ENCODE measurements around the gene CEBPG. TPM values are rescaled to one million over a fixed set of nuclear protein-coding genes. Genes with fewer than 3 reads are reported as not detected.

The CEBPG gene
- polyA plus RNA-seq, 2 donors, result 18.3 to 20.6 TPM

- peaks cover 0 to 3% of the 10 kb centered on the region in 2 donors for H3K36me3 ChIP-seq (ENCODE audit: control insufficient read depth in 2 of 2, insufficient read depth in 2 of 2, low read length in 1 of 2)
- WGBS, 2 donors, result 87 to 88% methylated on average over 19 of the region's 19 CpGs
Measured at GRCh38 chr19:33398361-33399060, 25.0 kb downstream of the CEBPG start.

GRCh38 chr19:33399081-33399744 is 25.7 kb downstream of the CEBPG start:
- WGBS, 2 donors, result 90 to 91% methylated on average over 28 of the region's 28 CpGs
- peaks cover 0 to 3% of the 10 kb centered on the region in 2 donors for H3K36me3 ChIP-seq (ENCODE audit: control insufficient read depth in 2 of 2, insufficient read depth in 2 of 2, low read length in 1 of 2)

More at GRCh38 chr19:33398361-33399060, 25.0 kb downstream of the CEBPG start:
- no peaks in the 10 kb centered on the region for H3K27me3 ChIP-seq (ENCODE audit: control insufficient read depth in 1 of 2, insufficient read depth in 2 of 2, low read length in 2 of 2)
- H3K4me1 ChIP-seq (ENCODE audit: control insufficient read depth in 2 of 2, insufficient read depth in 2 of 2, low read length in 1 of 2), result peaks cover 6 to 18% of the 10 kb centered on the region in 2 donors
- H3K9me3 ChIP-seq (ENCODE audit: control insufficient read depth in 2 of 2, insufficient read depth in 1 of 2, low read depth in 1 of 2, low read length in 1 of 2), result no peaks in the 10 kb centered on the region
- no peak overlapping the region for H3K27ac ChIP-seq (ENCODE audit: low read depth in 2 of 2, low read length in 1 of 2)
- H3K4me3 ChIP-seq (ENCODE audit: low read depth in 1 of 2, low read length in 2 of 2), result no peak overlapping the region

GRCh38 chr19:33399745-33400681 is 26.5 kb downstream of the CEBPG start:
- H3K4me1 ChIP-seq (ENCODE audit: control insufficient read depth in 2 of 2, insufficient read depth in 2 of 2, low read length in 1 of 2), result peaks cover 4 to 6% of the 10 kb centered on the region in 2 donors
- no peak overlapping the region for H3K27ac ChIP-seq (ENCODE audit: low read depth in 2 of 2, low read length in 1 of 2)
- H3K4me3 ChIP-seq (ENCODE audit: low read depth in 1 of 2, low read length in 2 of 2), result no peak overlapping the region
- no peaks in the 10 kb centered on the region for H3K27me3 ChIP-seq (ENCODE audit: control insufficient read depth in 1 of 2, insufficient read depth in 2 of 2, low read length in 2 of 2)
- no peaks in the 10 kb centered on the region for H3K9me3 ChIP-seq (ENCODE audit: control insufficient read depth in 2 of 2, insufficient read depth in 1 of 2, low read depth in 1 of 2, low read length in 1 of 2)
- WGBS, 2 donors, result 86 to 89% methylated on average over 21 to 22 of the region's 22 CpGs
- H3K36me3 ChIP-seq (ENCODE audit: control insufficient read depth in 2 of 2, insufficient read depth in 2 of 2, low read length in 1 of 2), result peaks cover 0 to 3% of the 10 kb centered on the region in 2 donors

More at GRCh38 chr19:33399081-33399744, 25.7 kb downstream of the CEBPG start:
- H3K27ac ChIP-seq (ENCODE audit: low read depth in 2 of 2, low read length in 1 of 2), result no peak overlapping the region
- H3K9me3 ChIP-seq (ENCODE audit: control insufficient read depth in 2 of 2, insufficient read depth in 1 of 2, low read depth in 1 of 2, low read length in 1 of 2), result no peaks in the 10 kb centered on the region
- no peak overlapping the region for H3K4me3 ChIP-seq (ENCODE audit: low read depth in 1 of 2, low read length in 2 of 2)
- peaks cover 6 to 12% of the 10 kb centered on the region in 2 donors for H3K4me1 ChIP-seq (ENCODE audit: control insufficient read depth in 2 of 2, insufficient read depth in 2 of 2, low read length in 1 of 2)
- no peaks in the 10 kb centered on the region for H3K27me3 ChIP-seq (ENCODE audit: control insufficient read depth in 1 of 2, insufficient read depth in 2 of 2, low read length in 2 of 2)

- Histone ChIP-seq H3K36me3 (ENCODE audit: control insufficient read depth in 2 of 2, insufficient read depth in 2 of 2, low read length in 1 of 2) (peaks cover 0 to 8% of the 10 kb centered on the region in 2 donors), H3K27ac (ENCODE audit: low read depth in 2 of 2, low read length in 1 of 2) (no peak overlapping the region), H3K27me3 (ENCODE audit: control insufficient read depth in 1 of 2, insufficient read depth in 2 of 2, low read length in 2 of 2) (no peaks in the 10 kb centered on the region), H3K9me3 (ENCODE audit: control insufficient read depth in 2 of 2, insufficient read depth in 1 of 2, low read depth in 1 of 2, low read length in 1 of 2) (no peaks in the 10 kb centered on the region), H3K4me1 (ENCODE audit: control insufficient read depth in 2 of 2, insufficient read depth in 2 of 2, low read length in 1 of 2) (peaks cover 2 to 6% of the 10 kb centered on the region in 2 donors), H3K4me3 (ENCODE audit: low read depth in 1 of 2, low read length in 2 of 2) (no peak overlapping the region)
- 89 to 91% methylated on average over 24 of the region's 24 CpGs for WGBS, 2 donors
Measured at GRCh38 chr19:33400856-33401682, 27.6 kb downstream of the CEBPG start.

GRCh38 chr19:33401683-33402420 is 28.3 kb downstream of the CEBPG start:
- Histone ChIP-seq H3K4me1 (ENCODE audit: control insufficient read depth in 2 of 2, insufficient read depth in 2 of 2, low read length in 1 of 2) (peaks cover under 1 to 6% of the 10 kb centered on the region in 2 donors), H3K4me3 (ENCODE audit: low read depth in 1 of 2, low read length in 2 of 2) (no peak overlapping the region), H3K27me3 (ENCODE audit: control insufficient read depth in 1 of 2, insufficient read depth in 2 of 2, low read length in 2 of 2) (no peaks in the 10 kb centered on the region), H3K9me3 (ENCODE audit: control insufficient read depth in 2 of 2, insufficient read depth in 1 of 2, low read depth in 1 of 2, low read length in 1 of 2) (no peaks in the 10 kb centered on the region), H3K27ac (ENCODE audit: low read depth in 2 of 2, low read length in 1 of 2) (no peak overlapping the region), H3K36me3 (ENCODE audit: control insufficient read depth in 2 of 2, insufficient read depth in 2 of 2, low read length in 1 of 2) (peaks cover 0 to 8% of the 10 kb centered on the region in 2 donors)
- WGBS, 2 donors, result 81 to 88% methylated on average over 29 to 30 of the region's 30 CpGs

GRCh38 chr19:33402421-33403220 is 29.1 kb downstream of the CEBPG start:
- no peaks in the 10 kb centered on the region for H3K27me3 ChIP-seq (ENCODE audit: control insufficient read depth in 1 of 2, insufficient read depth in 2 of 2, low read length in 2 of 2)
- peaks cover 0 to 8% of the 10 kb centered on the region in 2 donors for H3K36me3 ChIP-seq (ENCODE audit: control insufficient read depth in 2 of 2, insufficient read depth in 2 of 2, low read length in 1 of 2)
- 68 to 80% methylated on average over 18 of the region's 18 CpGs for WGBS, 2 donors
- no peak overlapping the region for H3K4me3 ChIP-seq (ENCODE audit: low read depth in 1 of 2, low read length in 2 of 2)
- no peak overlapping the region for H3K27ac ChIP-seq (ENCODE audit: low read depth in 2 of 2, low read length in 1 of 2)
- H3K9me3 ChIP-seq (ENCODE audit: control insufficient read depth in 2 of 2, insufficient read depth in 1 of 2, low read depth in 1 of 2, low read length in 1 of 2), result no peaks in the 10 kb centered on the region
- H3K4me1 ChIP-seq (ENCODE audit: control insufficient read depth in 2 of 2, insufficient read depth in 2 of 2, low read length in 1 of 2), result peaks cover 0 to 6% of the 10 kb centered on the region in 2 donors

GRCh38 chr19:33403221-33403972 is 29.9 kb downstream of the CEBPG start:
- Histone ChIP-seq H3K27me3 (ENCODE audit: control insufficient read depth in 1 of 2, insufficient read depth in 2 of 2, low read length in 2 of 2) (no peaks in the 10 kb centered on the region), H3K4me3 (ENCODE audit: low read depth in 1 of 2, low read length in 2 of 2) (no peak overlapping the region), H3K36me3 (ENCODE audit: control insufficient read depth in 2 of 2, insufficient read depth in 2 of 2, low read length in 1 of 2) (peaks cover 0 to 14% of the 10 kb centered on the region in 2 donors), H3K9me3 (ENCODE audit: control insufficient read depth in 2 of 2, insufficient read depth in 1 of 2, low read depth in 1 of 2, low read length in 1 of 2) (no peaks in the 10 kb centered on the region), H3K27ac (ENCODE audit: low read depth in 2 of 2, low read length in 1 of 2) (no peak overlapping the region), H3K4me1 (ENCODE audit: control insufficient read depth in 2 of 2, insufficient read depth in 2 of 2, low read length in 1 of 2) (peaks cover 0 to 6% of the 10 kb centered on the region in 2 donors)
- 62 to 81% methylated on average over 18 of the region's 18 CpGs for WGBS, 2 donors
